ENCODE results near the gene NRG3.

NRG3 gene

GRCh38 chr10:81848931-81849330, 26.1 kb upstream of the NRG3 start:
- no peak for TF ChIP-seq CTCF (IDR thresholded peaks at IDR 0.05; ENCODE audit: low read length, missing control alignments)
- no peak for DNase-seq (ENCODE audit: low read depth)
- no peak overlapping the region for H3K4me3 ChIP-seq (replicated peaks; ENCODE audit: low read depth, low read length)

GRCh38 chr10:81862596-81862995, 12.4 kb upstream of the NRG3 start:
- no peak overlapping the region for H3K4me3 ChIP-seq (replicated peaks; ENCODE audit: low read depth, low read length)
- no peak for TF ChIP-seq CTCF (IDR thresholded peaks at IDR 0.05; ENCODE audit: low read length, missing control alignments)
- DNase-seq (ENCODE audit: low read depth), result no peak

GRCh38 chr10:81863771-81864170, 11.2 kb upstream of the NRG3 start:
- TF ChIP-seq CTCF (IDR thresholded peaks at IDR 0.05; ENCODE audit: low read length, missing control alignments), result no peak
- no peak overlapping the region for H3K4me3 ChIP-seq (replicated peaks; ENCODE audit: low read depth, low read length)
- DNase-seq (ENCODE audit: low read depth), result peak; percentile 63

- DNase-seq (ENCODE audit: low read depth), result peak; percentile 29
- no peak for TF ChIP-seq CTCF (IDR thresholded peaks at IDR 0.05; ENCODE audit: low read length, missing control alignments)
- no peak overlapping the region for H3K4me3 ChIP-seq (replicated peaks; ENCODE audit: low read depth, low read length)
Measured at GRCh38 chr10:81865581-81865980, 9.4 kb upstream of the NRG3 start.

- no peak overlapping the region for H3K4me3 ChIP-seq (replicated peaks; ENCODE audit: low read depth, low read length)
- no peak for TF ChIP-seq CTCF (IDR thresholded peaks at IDR 0.05; ENCODE audit: low read length, missing control alignments)
- peak; percentile 71 for DNase-seq (ENCODE audit: low read depth)
Measured at GRCh38 chr10:81866753-81867152, 8.2 kb upstream of the NRG3 start.

GRCh38 chr10:81870472-81870871, 4.5 kb upstream of the NRG3 start:
- DNase-seq (ENCODE audit: low read depth), result no peak
- TF ChIP-seq CTCF (IDR thresholded peaks at IDR 0.05; ENCODE audit: low read length, missing control alignments), result no peak
- no peak overlapping the region for H3K4me3 ChIP-seq (replicated peaks; ENCODE audit: low read depth, low read length)

GRCh38 chr10:81871558-81871957, 3.4 kb upstream of the NRG3 start:
- no peak for TF ChIP-seq CTCF (IDR thresholded peaks at IDR 0.05; ENCODE audit: low read length, missing control alignments)
- no peak for DNase-seq (ENCODE audit: low read depth)
- H3K4me3 ChIP-seq (replicated peaks; ENCODE audit: low read depth, low read length), result no peak overlapping the region

All from fibroblast of pulmonary artery (primary cell).